Mesenchymal stem cell (in vitro differentiated cells and primary cell): ENCODE measurements around the gene NCEH1.

Experiments used
- DNase-seq: peaks from one replicate; pipeline ENCODE4 v3.0.0-alpha.2; 2013
- H2AFZ ChIP-seq: one replicate; pipeline ENCODE4 v1.6.1; 2013; ENCODE audit warnings: low read depth, mild to moderate bottlenecking, control low read depth, inconsistent platforms, low read length, moderate library complexity
- H2AK5ac ChIP-seq: 2 replicates; pipeline ENCODE4 v1.6.1; 2013; ENCODE audit warnings: low read length, moderate library complexity, mild to moderate bottlenecking, inconsistent platforms; ENCODE audit not compliant: severe bottlenecking
- H2BK120ac ChIP-seq: one replicate; pipeline ENCODE4 v1.6.1; 2013; ENCODE audit warnings: low read depth, mild to moderate bottlenecking, inconsistent platforms, low read length, moderate library complexity
- H2BK12ac ChIP-seq, 2 experiments: one replicate each; pipeline ENCODE4 v1.6.1; 2013; ENCODE audit warnings: inconsistent platforms in 2 of 2, low read length in 2 of 2, mild to moderate bottlenecking in 2 of 2, moderate library complexity in 2 of 2, control low read depth in 1 of 2
- H2BK15ac ChIP-seq: one replicate; pipeline ENCODE4 v1.6.1; 2013; ENCODE audit warnings: mild to moderate bottlenecking, low read depth, inconsistent platforms; ENCODE audit not compliant: poor library complexity, severe bottlenecking
- H2BK5ac ChIP-seq: 2 replicates; pipeline ENCODE4 v1.6.1; 2013; ENCODE audit warnings: low read depth, mild to moderate bottlenecking, low read length, control low read depth, inconsistent platforms; ENCODE audit not compliant: poor library complexity, severe bottlenecking
- H3K14ac ChIP-seq, 2 experiments: one replicate each; pipeline ENCODE4 v1.6.1; 2013; ENCODE audit warnings: inconsistent platforms in 2 of 2, low read length in 2 of 2, control low read depth in 1 of 2, mild to moderate bottlenecking in 1 of 2, moderate library complexity in 1 of 2
- H3K18ac ChIP-seq, 2 experiments: one replicate each; pipeline ENCODE4 v1.6.1; 2013; ENCODE audit warnings: inconsistent platforms in 2 of 2, low read length in 2 of 2, control low read depth in 1 of 2, low read depth in 1 of 2, mild to moderate bottlenecking in 1 of 2
- H3K23ac ChIP-seq, 2 experiments: one replicate each; pipeline ENCODE4 v1.6.1; 2013; ENCODE audit warnings: inconsistent platforms in 2 of 2, low read length in 2 of 2, mild to moderate bottlenecking in 2 of 2, moderate library complexity in 2 of 2, control low read depth in 1 of 2
- H3K27ac ChIP-seq: 2 replicates; pipeline ENCODE4 v1.5.1; 2013; ENCODE audit warnings: mild to moderate bottlenecking, moderate library complexity, low read length, control low read depth, inconsistent platforms; ENCODE audit not compliant: poor library complexity, severe bottlenecking
- H3K27me3 ChIP-seq, 2 experiments: 2 replicates each; pipeline versions ENCODE4 v1.6.1 to v1.7.0; 2013; ENCODE audit warnings: low read length in 2 of 2, mild to moderate bottlenecking in 2 of 2, moderate library complexity in 2 of 2, control low read depth in 1 of 2, inconsistent platforms in 1 of 2; ENCODE audit not compliant: control insufficient read depth in 1 of 2, insufficient read depth in 1 of 2
- H3K36me3 ChIP-seq, 2 experiments: 2 replicates each; pipeline versions ENCODE4 v1.6.1 to v1.7.0; 2013; ENCODE audit warnings: low read length in 2 of 2, control low read depth in 1 of 2, inconsistent platforms in 1 of 2, low read depth in 1 of 2, mild to moderate bottlenecking in 1 of 2; ENCODE audit not compliant: insufficient read depth in 2 of 2, control insufficient read depth in 1 of 2
- H3K4ac ChIP-seq, 2 experiments: one replicate each; pipeline ENCODE4 v1.6.1; 2013; ENCODE audit warnings: inconsistent platforms in 2 of 2, low read length in 2 of 2, mild to moderate bottlenecking in 2 of 2, moderate library complexity in 2 of 2, control low read depth in 1 of 2, low read depth in 1 of 2
- H3K4me1 ChIP-seq: 2 replicates; pipeline ENCODE4 v1.6.1; 2013; ENCODE audit warnings: low read depth, low read length, control low read depth; ENCODE audit not compliant: control insufficient read depth, insufficient read depth
- H3K4me2 ChIP-seq: 2 replicates; pipeline ENCODE4 v1.6.1; 2013; ENCODE audit warnings: low read length, mild to moderate bottlenecking, inconsistent platforms; ENCODE audit not compliant: poor library complexity, severe bottlenecking
- H3K4me3 ChIP-seq, 2 experiments: 2 replicates each; pipeline versions ENCODE4 v1.5.1 to v1.7.0; 2013; ENCODE audit warnings: low read length in 2 of 2, mild to moderate bottlenecking in 2 of 2, control low read depth in 1 of 2, low read depth in 1 of 2; ENCODE audit not compliant: insufficient read depth in 1 of 2
- H3K79me1 ChIP-seq: replicated peaks from 2 replicates; pipeline ENCODE4 v1.6.1; 2013; ENCODE audit warnings: mild to moderate bottlenecking, control low read depth, low read length, inconsistent platforms; ENCODE audit not compliant: poor library complexity, severe bottlenecking
- H3K9ac ChIP-seq: 2 replicates; pipeline ENCODE4 v1.7.0; 2013; ENCODE audit warnings: mild to moderate bottlenecking, low read length, moderate library complexity
- H3K9me3 ChIP-seq: 2 replicates; pipeline ENCODE4 v1.7.0; 2013; ENCODE audit warnings: mild to moderate bottlenecking, low read length; ENCODE audit not compliant: control insufficient read depth
- H4K8ac ChIP-seq: one replicate; pipeline ENCODE4 v1.6.1; 2013; ENCODE audit warnings: inconsistent platforms, mild to moderate bottlenecking, low read length, moderate library complexity
- H4K91ac ChIP-seq: one replicate; pipeline ENCODE4 v1.6.1; 2013; ENCODE audit warnings: mild to moderate bottlenecking, low read length, inconsistent platforms
- WGBS: methylation state at CpG from one replicate; pipeline ENCODE4 v1.1.7; 2013; ENCODE audit warnings: mixed read lengths; 5-methylcytosine and 5-hydroxymethylcytosine counted together

Gene NCEH1

GRCh38 chr3:172697558-172697957 lies 13.3 kb downstream of the NCEH1 start:
- Histone ChIP-seq H2BK120ac (no peak overlapping the region), H3K4me1 (no peaks in the 10 kb centered on the region), H3K18ac (no peak overlapping the region), H2BK12ac (no peak overlapping the region), H3K9ac (no peak overlapping the region), H4K8ac (no peak overlapping the region), H2AK5ac (no peak overlapping the region), H3K4me2 (no peak overlapping the region), H3K9me3 (no peaks in the 10 kb centered on the region), H2BK5ac (no peak overlapping the region), H3K27ac (no peak overlapping the region), H3K4ac (no peak overlapping the region), H3K23ac (no peak overlapping the region), H3K36me3 (peaks cover 0 to 4% of the 10 kb centered on the region in 2 experiments), H4K91ac (no peak overlapping the region), H3K14ac (no peak overlapping the region), H2AFZ (no peak overlapping the region), H3K4me3 (no peak overlapping the region), H3K27me3 (no peaks in the 10 kb centered on the region), H3K79me1 (peaks cover 32% of the 10 kb centered on the region), H2BK15ac (no peak overlapping the region)
- DNase-seq: no peak
- 92% methylated on average over 1 of the region's 1 CpG for WGBS

- no peak overlapping the region for H3K23ac ChIP-seq
- peaks cover 28% of the 10 kb centered on the region for H3K79me1 ChIP-seq
- no peak overlapping the region for H4K91ac ChIP-seq
- no peak overlapping the region for H2AFZ ChIP-seq
- no peak overlapping the region for H3K18ac ChIP-seq
- no peak overlapping the region for H4K8ac ChIP-seq
- no peaks in the 10 kb centered on the region for H3K4me1 ChIP-seq
- H3K36me3 ChIP-seq: no peaks in the 10 kb centered on the region
- H3K27me3 ChIP-seq: no peaks in the 10 kb centered on the region
- H2AK5ac ChIP-seq: no peak overlapping the region
- H2BK12ac ChIP-seq: no peak overlapping the region
- no peak overlapping the region for H3K9ac ChIP-seq
- H3K14ac ChIP-seq: no peak overlapping the region
- no peak overlapping the region for H2BK120ac ChIP-seq
- no peak for DNase-seq
- no peak overlapping the region for H3K4me3 ChIP-seq
- H3K27ac ChIP-seq: no peak overlapping the region
- no peaks in the 10 kb centered on the region for H3K9me3 ChIP-seq
- 95% methylated on average over 2 of the region's 5 CpGs for WGBS
- H2BK15ac ChIP-seq: no peak overlapping the region
- H3K4ac ChIP-seq: no peak overlapping the region
- no peak overlapping the region for H2BK5ac ChIP-seq
- H3K4me2 ChIP-seq: no peak overlapping the region
Observed at GRCh38 chr3:172696357-172696756, 14.5 kb downstream of the NCEH1 start.

- Histone ChIP-seq H3K79me1 (peaks cover 26% of the 10 kb centered on the region), H2BK12ac (no peak overlapping the region), H2BK5ac (no peak overlapping the region), H4K8ac (no peak overlapping the region), H3K36me3 (no peaks in the 10 kb centered on the region), H3K4me3 (no peak overlapping the region), H3K4me2 (no peak overlapping the region), H3K23ac (no peak overlapping the region), H2AK5ac (no peak overlapping the region), H2BK15ac (no peak overlapping the region), H2AFZ (no peak overlapping the region), H3K14ac (no peak overlapping the region), H3K4me1 (no peaks in the 10 kb centered on the region), H3K18ac (no peak overlapping the region), H2BK120ac (no peak overlapping the region), H3K4ac (no peak overlapping the region), H3K27me3 (no peaks in the 10 kb centered on the region), H3K9me3 (no peaks in the 10 kb centered on the region), H4K91ac (no peak overlapping the region), H3K27ac (no peak overlapping the region), H3K9ac (no peak overlapping the region)
- no peak for DNase-seq
- WGBS: 98% methylated on average over 4 of the region's 4 CpGs
Observed at GRCh38 chr3:172694573-172695246, 16.2 kb downstream of the NCEH1 start.

- Histone ChIP-seq H4K8ac (peak overlapping the region; percentile 66), H2BK120ac (no peak overlapping the region), H3K4me1 (no peaks in the 10 kb centered on the region), H3K4ac (peak overlapping the region; percentile 27 to 61), H3K4me3 (no peak overlapping the region), H3K79me1 (peaks cover 27% of the 10 kb centered on the region), H3K9me3 (no peaks in the 10 kb centered on the region), H2AFZ (no peak overlapping the region), H3K14ac (no peak overlapping the region), H3K23ac (no peak overlapping the region), H2BK5ac (no peak overlapping the region), H4K91ac (no peak overlapping the region), H3K27me3 (no peaks in the 10 kb centered on the region), H2BK15ac (no peak overlapping the region), H2BK12ac (no peak overlapping the region), H2AK5ac (no peak overlapping the region), H3K18ac (peak overlapping the region in 1 of 2 experiments; percentile 62), H3K36me3 (peaks cover 0 to 2% of the 10 kb centered on the region in 2 experiments), H3K27ac (peak overlapping the region; percentile 13), H3K9ac (no peak overlapping the region), H3K4me2 (no peak overlapping the region)
- WGBS: 57% methylated on average over 1 of the region's 2 CpGs
- DNase-seq: no peak
Observed at GRCh38 chr3:172692751-172693338, 18.0 kb downstream of the NCEH1 start.
